ENCODE data around the gene MAD1L1.

MAD1L1 gene

DNA sequence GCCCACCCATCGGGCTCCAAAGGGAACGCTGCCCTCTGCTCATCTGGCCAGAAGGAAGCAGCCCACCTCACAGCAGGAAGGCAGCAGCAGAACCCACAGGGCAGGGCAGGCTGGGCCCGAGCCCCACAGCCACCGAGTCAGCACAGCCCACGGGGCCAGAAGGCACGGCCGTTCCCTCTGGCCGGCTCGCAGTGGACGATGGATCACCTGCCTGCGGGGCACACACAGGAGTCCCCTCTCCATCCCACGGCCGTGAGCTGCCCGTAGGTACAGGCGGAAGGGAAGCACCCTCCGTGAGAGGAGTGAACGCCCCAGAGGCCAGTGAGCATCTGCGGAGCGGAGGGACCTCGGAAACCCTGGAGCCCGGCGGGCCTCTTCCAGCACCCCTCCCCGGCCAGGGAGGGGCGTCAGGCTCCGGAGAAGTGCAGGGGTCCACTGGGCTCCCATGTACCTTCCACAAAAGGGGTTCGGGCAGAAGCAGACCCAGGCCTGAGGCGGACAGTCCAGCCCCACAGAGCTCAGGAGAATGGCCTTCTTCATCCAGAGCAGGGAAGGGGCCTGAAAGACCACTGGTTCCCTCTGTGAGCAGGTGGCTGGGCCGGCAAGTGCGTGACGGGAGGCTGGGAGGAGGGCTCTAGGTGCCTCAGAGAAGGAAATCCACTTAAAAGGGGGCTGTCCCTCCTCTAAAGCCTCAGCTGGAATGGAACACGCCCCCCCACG lies 20.9 kb upstream of the MAD1L1 start:
- Histone ChIP-seq H3K36me3 (ENCODE audit: control insufficient read depth in 5 of 5, insufficient read depth in 5 of 5, low read length in 5 of 5) (peaks cover 0 to 54% (median 51%) of the 10 kb centered on the region in 5 donors), H3K4me3 (ENCODE audit: low read depth in 1 of 5, low read length in 5 of 5) (no peak overlapping the region), H3K27ac (ENCODE audit: low read depth, low read length) (no peak overlapping the region), H3K4me1 (ENCODE audit: control insufficient read depth in 5 of 5, insufficient read depth in 5 of 5, low read length in 5 of 5) (peaks cover 1 to 14% (median 11%) of the 10 kb centered on the region in 5 donors), H3K9me3 (ENCODE audit: control insufficient read depth in 5 of 5, low read length in 5 of 5) (no peaks in the 10 kb centered on the region), H3K9ac (ENCODE audit: low read length in 5 of 5) (no peak overlapping the region), H3K27me3 (ENCODE audit: control insufficient read depth in 5 of 5, insufficient read depth in 4 of 5, low read length in 5 of 5) (no peaks in the 10 kb centered on the region)

- H3K9me3 ChIP-seq (ENCODE audit: control insufficient read depth in 5 of 5, low read length in 5 of 5): no peaks in the 10 kb centered on the region
- H3K36me3 ChIP-seq (ENCODE audit: control insufficient read depth in 5 of 5, insufficient read depth in 5 of 5, low read length in 5 of 5): peaks cover 0 to 48% (median 45%) of the 10 kb centered on the region in 5 donors
- peaks cover 1 to 18% (median 13%) of the 10 kb centered on the region in 5 donors for H3K4me1 ChIP-seq (ENCODE audit: control insufficient read depth in 5 of 5, insufficient read depth in 5 of 5, low read length in 5 of 5)
- H3K9ac ChIP-seq (ENCODE audit: low read length in 5 of 5): no peak overlapping the region
- H3K27me3 ChIP-seq (ENCODE audit: control insufficient read depth in 5 of 5, insufficient read depth in 4 of 5, low read length in 5 of 5): no peaks in the 10 kb centered on the region
- H3K27ac ChIP-seq (ENCODE audit: low read depth, low read length): no peak overlapping the region
- no peak overlapping the region for H3K4me3 ChIP-seq (ENCODE audit: low read depth in 1 of 5, low read length in 5 of 5)
Measured at GRCh38 chr7:2253021-2253420, 20.3 kb upstream of the MAD1L1 start.

DNA sequence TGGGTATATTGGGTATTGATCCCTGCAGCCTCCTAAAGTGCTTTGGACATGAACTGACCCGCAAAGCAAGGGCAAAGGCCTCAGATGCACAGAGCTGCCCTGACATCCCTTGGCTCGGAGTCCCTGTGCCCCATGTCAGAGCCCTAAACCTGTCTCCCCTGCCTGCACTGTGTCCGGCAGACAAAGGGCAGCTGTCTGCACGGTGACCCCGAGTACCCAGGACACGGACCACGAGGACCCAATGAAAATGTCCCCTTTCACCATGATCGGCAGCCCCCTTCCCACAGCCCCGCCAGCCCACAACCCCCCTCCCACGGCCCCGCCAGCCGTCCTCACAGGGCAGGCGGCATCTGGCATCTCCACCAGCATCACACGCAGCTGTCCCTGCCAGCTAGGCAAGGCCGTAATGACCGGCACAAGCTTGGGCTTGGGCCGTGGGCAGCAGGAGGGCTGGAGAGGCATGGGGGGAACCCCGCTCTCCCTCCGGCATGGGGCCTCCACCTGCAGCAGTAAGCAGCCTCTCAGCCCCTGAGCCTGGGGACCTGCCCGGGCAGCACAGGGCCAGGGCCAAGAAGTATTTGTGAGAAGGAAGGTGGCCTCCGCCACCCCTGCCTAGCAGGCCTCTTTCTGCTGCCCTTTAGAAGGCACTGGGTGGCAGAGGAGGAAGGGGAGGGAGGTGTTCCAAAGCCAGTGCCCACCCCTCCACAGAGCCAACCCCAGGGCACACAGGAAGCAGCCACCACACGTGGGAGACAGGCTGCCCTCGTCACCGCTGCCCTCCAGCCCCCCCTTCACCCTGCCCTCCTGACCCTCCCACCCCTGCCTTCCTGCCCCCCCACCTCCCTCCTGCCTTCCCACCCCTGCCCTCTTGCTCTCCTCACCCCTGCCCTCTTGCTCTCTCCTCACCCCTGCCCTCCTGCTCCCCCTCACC lies 19.4 kb upstream of the MAD1L1 start:
- no peaks in the 10 kb centered on the region for H3K27me3 ChIP-seq (ENCODE audit: control insufficient read depth in 5 of 5, insufficient read depth in 4 of 5, low read length in 5 of 5)
- no peak overlapping the region for H3K27ac ChIP-seq (ENCODE audit: low read depth, low read length)
- peaks cover 1 to 18% (median 13%) of the 10 kb centered on the region in 5 donors for H3K4me1 ChIP-seq (ENCODE audit: control insufficient read depth in 5 of 5, insufficient read depth in 5 of 5, low read length in 5 of 5)
- no peaks in the 10 kb centered on the region for H3K9me3 ChIP-seq (ENCODE audit: control insufficient read depth in 5 of 5, low read length in 5 of 5)
- no peak overlapping the region for H3K9ac ChIP-seq (ENCODE audit: low read length in 5 of 5)
- H3K4me3 ChIP-seq (ENCODE audit: low read depth in 1 of 5, low read length in 5 of 5): no peak overlapping the region
- H3K36me3 ChIP-seq (ENCODE audit: control insufficient read depth in 5 of 5, insufficient read depth in 5 of 5, low read length in 5 of 5): peaks cover 0 to 42% (median 39%) of the 10 kb centered on the region in 5 donors

- no peak overlapping the region for H3K27ac ChIP-seq (ENCODE audit: low read depth, low read length)
Measured at GRCh38 chr7:2251381-2251780, 18.6 kb upstream of the MAD1L1 start.

DNA sequence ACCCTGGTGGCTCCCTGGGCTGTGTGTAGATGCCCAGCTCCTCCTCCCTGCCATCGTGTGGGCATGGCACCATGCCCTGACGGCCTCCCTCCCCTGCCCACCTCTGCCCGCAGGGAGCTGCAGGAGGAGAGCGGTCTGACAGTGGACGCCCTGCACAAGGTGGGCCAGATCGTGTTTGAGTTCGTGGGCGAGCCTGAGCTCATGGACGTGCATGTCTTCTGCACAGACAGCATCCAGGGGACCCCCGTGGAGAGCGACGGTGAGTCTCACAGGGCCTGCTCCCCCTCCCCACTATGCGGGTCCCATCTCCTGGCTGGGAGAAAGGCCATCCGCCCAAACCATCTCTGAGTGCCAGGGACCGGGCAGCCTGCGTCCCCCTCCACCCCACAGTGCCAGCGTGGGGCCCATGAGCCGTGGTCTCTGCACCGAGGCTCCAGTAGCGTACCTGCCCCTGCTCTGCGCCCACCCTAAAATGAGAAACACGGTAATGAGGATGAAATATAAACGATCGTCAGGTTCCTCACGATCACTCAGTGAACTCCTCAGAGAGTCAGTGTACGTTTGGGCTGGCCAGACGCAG lies 17.1 kb upstream of the MAD1L1 start:
- H3K27me3 ChIP-seq (ENCODE audit: control insufficient read depth in 5 of 5, insufficient read depth in 4 of 5, low read length in 5 of 5): no peaks in the 10 kb centered on the region
- peaks cover 1 to 30% (median 21%) of the 10 kb centered on the region in 5 donors for H3K4me1 ChIP-seq (ENCODE audit: control insufficient read depth in 5 of 5, insufficient read depth in 5 of 5, low read length in 5 of 5)
- no peak overlapping the region for H3K9ac ChIP-seq (ENCODE audit: low read length in 5 of 5)
- H3K9me3 ChIP-seq (ENCODE audit: control insufficient read depth in 5 of 5, low read length in 5 of 5): no peaks in the 10 kb centered on the region
- H3K36me3 ChIP-seq (ENCODE audit: control insufficient read depth in 5 of 5, insufficient read depth in 5 of 5, low read length in 5 of 5): peaks cover 0 to 24% (median 17%) of the 10 kb centered on the region in 5 donors
- no peak overlapping the region for H3K27ac ChIP-seq (ENCODE audit: low read depth, low read length)
- no peak overlapping the region for H3K4me3 ChIP-seq (ENCODE audit: low read depth in 1 of 5, low read length in 5 of 5)

More at GRCh38 chr7:2251381-2251780, 18.6 kb upstream of the MAD1L1 start:
- H3K4me1 ChIP-seq (ENCODE audit: control insufficient read depth in 5 of 5, insufficient read depth in 5 of 5, low read length in 5 of 5): peaks cover 1 to 23% (median 16%) of the 10 kb centered on the region in 5 donors
- H3K4me3 ChIP-seq (ENCODE audit: low read depth in 1 of 5, low read length in 5 of 5): no peak overlapping the region
- H3K9me3 ChIP-seq (ENCODE audit: control insufficient read depth in 5 of 5, low read length in 5 of 5): no peaks in the 10 kb centered on the region
- H3K36me3 ChIP-seq (ENCODE audit: control insufficient read depth in 5 of 5, insufficient read depth in 5 of 5, low read length in 5 of 5): peaks cover 0 to 34% (median 31%) of the 10 kb centered on the region in 5 donors
- no peaks in the 10 kb centered on the region for H3K27me3 ChIP-seq (ENCODE audit: control insufficient read depth in 5 of 5, insufficient read depth in 4 of 5, low read length in 5 of 5)
- H3K9ac ChIP-seq (ENCODE audit: low read length in 5 of 5): no peak overlapping the region

- peak overlapping the region in 3 of 5 donors; percentile 6 to 29 (median 14) for H3K9ac ChIP-seq (ENCODE audit: low read length in 5 of 5)
- H3K9me3 ChIP-seq (ENCODE audit: control insufficient read depth in 5 of 5, low read length in 5 of 5): no peaks in the 10 kb centered on the region
- H3K27ac ChIP-seq (ENCODE audit: low read depth, low read length): no peak overlapping the region
- peaks cover 1 to 30% (median 21%) of the 10 kb centered on the region in 5 donors for H3K4me1 ChIP-seq (ENCODE audit: control insufficient read depth in 5 of 5, insufficient read depth in 5 of 5, low read length in 5 of 5)
- H3K27me3 ChIP-seq (ENCODE audit: control insufficient read depth in 5 of 5, insufficient read depth in 4 of 5, low read length in 5 of 5): no peaks in the 10 kb centered on the region
- peaks cover 0 to 18% (median 10%) of the 10 kb centered on the region in 5 donors for H3K36me3 ChIP-seq (ENCODE audit: control insufficient read depth in 5 of 5, insufficient read depth in 5 of 5, low read length in 5 of 5)
- H3K4me3 ChIP-seq (ENCODE audit: low read depth in 1 of 5, low read length in 5 of 5): peak overlapping the region in 1 of 5 donors; percentile 3
Measured at GRCh38 chr7:2248984-2249694, 16.4 kb upstream of the MAD1L1 start.

GRCh38 chr7:2247141-2247995 lies 14.6 kb upstream of the MAD1L1 start:
- Histone ChIP-seq H3K4me1 (ENCODE audit: control insufficient read depth in 5 of 5, insufficient read depth in 5 of 5, low read length in 5 of 5) (peaks cover 3 to 35% (median 27%) of the 10 kb centered on the region in 5 donors), H3K9me3 (ENCODE audit: control insufficient read depth in 5 of 5, low read length in 5 of 5) (no peaks in the 10 kb centered on the region), H3K4me3 (ENCODE audit: low read depth in 1 of 5, low read length in 5 of 5) (no peak overlapping the region), H3K9ac (ENCODE audit: low read length in 5 of 5) (no peak overlapping the region), H3K27me3 (ENCODE audit: control insufficient read depth in 5 of 5, insufficient read depth in 4 of 5, low read length in 5 of 5) (no peaks in the 10 kb centered on the region), H3K36me3 (ENCODE audit: control insufficient read depth in 5 of 5, insufficient read depth in 5 of 5, low read length in 5 of 5) (peaks cover 0 to 6% (median 0%) of the 10 kb centered on the region in 5 donors), H3K27ac (ENCODE audit: low read depth, low read length) (no peak overlapping the region)

DNA sequence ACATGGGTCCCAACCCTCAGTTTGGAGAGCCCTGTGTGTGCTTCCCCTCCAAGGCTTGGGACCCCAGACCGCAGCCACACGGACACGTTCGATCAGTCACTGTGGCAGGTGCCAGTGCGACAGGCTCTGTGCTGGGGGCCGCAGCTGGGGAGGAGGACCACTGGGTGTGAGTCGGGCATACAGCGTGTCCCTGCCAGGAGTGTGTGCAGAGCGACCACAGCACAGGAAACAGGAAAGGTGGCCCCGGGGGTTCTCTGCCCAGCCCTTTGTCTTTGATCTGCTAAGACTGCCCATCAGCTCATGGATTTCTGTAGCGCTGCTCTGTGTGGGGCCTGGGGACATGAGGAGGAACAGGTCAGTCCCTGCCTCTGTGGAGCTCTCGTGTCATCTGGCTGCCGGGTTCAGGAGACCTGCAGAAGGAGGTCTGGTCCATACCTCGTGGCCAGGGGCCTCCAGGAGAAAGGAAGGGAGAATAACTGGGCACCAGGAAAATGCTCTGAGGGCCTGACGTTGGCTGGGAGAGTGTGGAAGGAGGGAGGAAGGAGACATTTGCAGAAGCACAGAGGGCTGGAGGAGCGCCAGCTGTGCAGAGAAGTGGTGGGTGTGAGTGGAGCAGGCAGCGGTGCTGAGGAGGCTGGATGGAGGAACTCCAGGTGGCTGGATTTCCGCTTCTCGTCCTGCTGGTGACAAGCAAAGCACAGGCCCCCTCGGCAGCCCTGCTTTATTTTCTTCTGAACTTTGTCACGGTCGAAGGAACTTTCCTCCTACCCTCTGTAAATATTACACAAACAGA lies 13.3 kb upstream of the MAD1L1 start:
- Histone ChIP-seq H3K9ac (ENCODE audit: low read length in 5 of 5) (peak overlapping the region in 1 of 5 donors; percentile 30), H3K36me3 (ENCODE audit: control insufficient read depth in 5 of 5, insufficient read depth in 5 of 5, low read length in 5 of 5) (peaks cover 0 to 6% (median 0%) of the 10 kb centered on the region in 5 donors)

More for the DNA sequence above, 13.3 kb upstream of the MAD1L1 start:
- Histone ChIP-seq H3K4me3 (ENCODE audit: low read depth in 1 of 5, low read length in 5 of 5) (no peak overlapping the region), H3K27me3 (ENCODE audit: control insufficient read depth in 5 of 5, insufficient read depth in 4 of 5, low read length in 5 of 5) (no peaks in the 10 kb centered on the region), H3K4me1 (ENCODE audit: control insufficient read depth in 5 of 5, insufficient read depth in 5 of 5, low read length in 5 of 5) (peaks cover 3 to 43% (median 34%) of the 10 kb centered on the region in 5 donors), H3K27ac (ENCODE audit: low read depth, low read length) (no peak overlapping the region), H3K9me3 (ENCODE audit: control insufficient read depth in 5 of 5, low read length in 5 of 5) (no peaks in the 10 kb centered on the region)

Data from subcutaneous abdominal adipose tissue (tissue), 5 donors.